Measurements from ENCODE around the gene SREK1IP1.

- TF ChIP-seq POLR2A (IDR thresholded peaks at IDR 0.05) (no peak), CTCF (IDR thresholded peaks at IDR 0.05) (no peak), EP300 (IDR thresholded peaks at IDR 0.05) (no peak), POLR2AphosphoS5 (IDR thresholded peaks at IDR 0.05) (no peak)
Observed at GRCh38 chr5:64700765-64701164, 67.7 kb downstream of the SREK1IP1 start.
